T-helper 2 cell treated with Interferon-gamma antibody and Interleukin-4, amounts not matched to agents 5 μg/mL and 100 μg/mL, for 36 hours (primary cell): ENCODE data around the gene PTCH2.
A peak's percentile ranks its signal among the peaks of the same experiment; 100 is the strongest.
"Not testable (repeated sequence)": the region's sequence is repeated elsewhere in the genome, so short reads cannot be mapped to it uniquely, and the experiment has no call there.

ENCODE experiments used
- DNase-seq: peaks from one replicate; pipeline ENCODE4 v3.0.0; 2021; ENCODE audit warnings: low spot score
- H3K27ac Mint-ChIP-seq: one replicate; pipeline ENCODE4 v1.8.0; 2021; ENCODE audit warnings: mild to moderate bottlenecking, mixed read lengths
- H3K27me3 Mint-ChIP-seq: one replicate; pipeline ENCODE4 v1.8.0; 2021; ENCODE audit warnings: low read depth, mixed read lengths
- H3K36me3 Mint-ChIP-seq: one replicate; pipeline ENCODE4 v1.8.0; 2021; ENCODE audit warnings: low read depth, mixed read lengths
- H3K4me1 Mint-ChIP-seq: one replicate; pipeline ENCODE4 v1.8.0; 2021; ENCODE audit warnings: low read depth, mixed read lengths
- H3K4me3 Mint-ChIP-seq: one replicate; pipeline ENCODE4 v1.8.0; 2022; ENCODE audit warnings: mild to moderate bottlenecking, moderate library complexity, mixed read lengths
- H3K9me3 Mint-ChIP-seq: one replicate; pipeline ENCODE4 v1.8.0; 2021; ENCODE audit warnings: mixed read lengths

PTCH2 gene

DNA sequence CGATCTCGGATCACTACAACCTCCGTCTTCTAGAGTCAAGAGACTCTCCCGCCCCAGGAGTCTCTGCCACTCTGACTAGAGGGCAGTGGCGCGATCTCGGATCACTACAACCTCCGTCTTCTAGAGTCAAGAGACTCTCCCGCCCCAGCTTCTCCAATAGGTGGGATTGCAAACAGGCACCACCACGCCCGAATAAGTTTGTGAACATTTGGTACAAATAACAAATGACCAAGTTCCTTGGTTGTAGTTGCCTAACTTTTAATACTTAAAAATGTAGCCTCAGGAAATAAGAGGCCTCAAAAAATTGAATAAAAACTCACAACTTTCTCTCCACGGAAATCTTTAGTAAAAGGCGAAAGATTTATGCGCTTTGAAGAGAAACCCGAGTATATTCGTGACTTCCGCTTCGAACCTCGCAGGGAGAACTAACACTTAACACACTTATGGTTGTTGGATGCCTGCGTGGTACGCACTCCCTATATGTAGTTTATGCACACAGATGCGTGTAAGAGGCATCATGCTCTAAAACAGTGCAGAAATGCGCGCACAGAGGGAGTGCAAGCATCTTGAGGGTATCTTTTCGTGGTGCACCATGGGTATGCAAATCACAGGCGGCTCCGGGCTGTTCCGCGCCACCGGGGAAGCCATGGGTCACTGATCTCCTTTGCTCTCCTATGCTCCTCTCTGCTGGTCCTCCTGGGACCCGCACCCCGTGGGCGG, 23.3 kb downstream of the PTCH2 start:
- Mint-ChIP-seq H3K27me3 (no peaks in the 10 kb centered on the region), H3K4me1 (peaks cover 31% of the 10 kb centered on the region), H3K4me3 (peak overlapping the region; percentile 87), H3K36me3 (peaks cover 15% of the 10 kb centered on the region), H3K9me3 (no peaks in the 10 kb centered on the region), H3K27ac (peak overlapping the region; percentile 98)
- DNase-seq: peak; percentile 84

DNA sequence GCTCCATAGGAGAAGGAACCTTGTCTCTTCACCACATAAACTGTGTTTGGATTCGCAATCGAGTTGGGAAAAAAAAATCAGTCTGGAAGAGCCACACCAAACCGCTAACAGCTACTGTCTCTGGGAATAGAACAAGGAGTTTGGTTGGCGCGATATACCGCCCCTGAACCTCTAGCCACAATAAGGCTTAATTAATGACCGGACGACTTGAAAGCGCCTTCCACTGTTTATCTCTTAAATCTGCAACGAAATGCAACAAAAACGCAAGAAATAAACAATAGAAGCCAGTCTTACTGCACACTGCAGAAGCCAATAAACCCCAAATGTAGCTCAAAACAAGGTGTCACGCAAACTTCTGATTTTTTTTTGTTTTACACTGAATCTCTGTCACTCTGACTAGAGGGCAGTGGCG, 23.9 kb downstream of the PTCH2 start:
- Mint-ChIP-seq H3K4me1 (peaks cover 32% of the 10 kb centered on the region), H3K27me3 (no peaks in the 10 kb centered on the region), H3K27ac (peak overlapping the region; percentile 98), H3K36me3 (peaks cover 16% of the 10 kb centered on the region), H3K9me3 (no peaks in the 10 kb centered on the region), H3K4me3 (peak overlapping the region; percentile 87)
- no peak for DNase-seq

DNA sequence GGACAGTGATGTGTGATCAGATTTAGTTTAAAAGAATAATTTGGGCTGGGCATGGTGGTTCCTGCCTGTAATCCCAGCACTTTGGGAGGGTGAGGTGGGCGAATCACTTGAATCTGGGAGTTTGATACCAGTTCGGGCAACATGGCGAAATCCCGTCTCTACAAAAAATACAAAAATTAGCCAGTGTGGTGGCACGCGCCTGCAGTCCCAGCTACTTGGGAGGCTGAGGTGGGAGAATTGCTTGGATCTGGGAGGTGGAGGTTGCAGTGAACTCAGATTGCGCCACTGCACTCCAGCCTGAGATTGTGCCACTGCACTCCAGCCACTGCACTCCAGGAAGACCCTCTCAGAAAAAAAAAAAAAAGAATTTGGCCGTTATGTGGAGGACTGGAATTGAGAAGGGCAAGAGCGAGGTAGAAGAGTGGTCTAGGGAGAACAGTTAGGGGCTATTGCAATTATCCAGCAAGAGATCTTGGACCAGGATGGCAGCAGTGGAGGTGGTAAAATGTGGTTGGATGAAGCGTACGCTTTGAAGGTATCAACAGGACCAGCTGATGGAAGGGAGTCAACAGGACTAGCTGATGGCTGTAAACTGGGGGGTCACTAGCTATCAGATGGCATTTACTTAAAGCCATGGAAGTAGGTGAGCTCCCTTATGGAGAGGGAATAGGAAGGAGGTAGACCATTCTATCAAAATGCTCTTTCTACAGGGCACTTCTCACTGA, 25.1 kb downstream of the PTCH2 start:
- Mint-ChIP-seq H3K4me3 (peak overlapping the region; percentile 74), H3K27ac (peak overlapping the region; percentile 98), H3K9me3 (no peaks in the 10 kb centered on the region), H3K27me3 (no peaks in the 10 kb centered on the region), H3K4me1 (peaks cover 34% of the 10 kb centered on the region), H3K36me3 (peaks cover 23% of the 10 kb centered on the region)
- DNase-seq: no peak

DNA sequence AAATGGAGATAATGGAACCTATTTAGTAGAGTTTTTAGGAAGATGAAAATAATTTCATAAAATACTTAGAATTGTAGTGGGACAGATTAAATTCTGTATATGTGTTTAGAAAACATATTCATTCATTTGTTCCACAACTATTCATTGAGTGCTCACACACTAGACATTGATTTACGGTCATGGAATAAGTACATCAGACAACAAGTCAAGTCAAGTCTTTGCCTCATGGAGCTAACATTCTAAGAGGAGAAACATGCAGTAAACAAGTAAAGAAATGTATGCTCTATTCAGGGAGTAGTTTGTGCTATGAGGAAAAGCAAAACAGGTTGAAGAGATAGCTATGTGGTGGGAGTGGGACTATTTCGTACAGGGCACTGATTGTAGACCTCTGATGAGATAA, 25.7 kb downstream of the PTCH2 start:
- Mint-ChIP-seq H3K27ac (peak overlapping the region; percentile 53), H3K4me3 (peak overlapping the region; percentile 32), H3K27me3 (no peaks in the 10 kb centered on the region), H3K36me3 (peaks cover 27% of the 10 kb centered on the region), H3K9me3 (no peaks in the 10 kb centered on the region), H3K4me1 (peaks cover 36% of the 10 kb centered on the region)
- DNase-seq: no peak

DNA sequence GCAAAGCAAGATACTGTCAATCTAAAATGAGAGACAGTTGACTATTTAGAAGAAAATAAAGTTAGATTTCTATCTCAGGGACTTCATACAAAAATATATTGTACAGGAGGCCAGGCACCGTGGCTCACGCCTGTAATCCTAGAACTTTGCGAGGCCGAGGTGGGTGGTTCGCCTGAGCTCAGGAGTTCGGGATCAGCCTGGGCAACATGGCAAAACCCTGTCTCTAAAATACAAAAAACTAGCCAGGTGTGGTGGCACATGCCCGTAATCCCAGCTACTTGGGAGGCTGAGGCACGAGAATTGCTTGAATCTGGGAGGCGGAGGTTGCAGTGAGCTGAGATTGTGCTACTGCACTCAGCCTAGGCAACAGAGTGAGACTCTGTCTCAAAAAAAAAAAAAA, 27.1 kb downstream of the PTCH2 start:
- H3K36me3 Mint-ChIP-seq: peaks cover 33% of the 10 kb centered on the region
- H3K27me3 Mint-ChIP-seq, H3K27ac Mint-ChIP-seq: not testable (repeated sequence)

DNA sequence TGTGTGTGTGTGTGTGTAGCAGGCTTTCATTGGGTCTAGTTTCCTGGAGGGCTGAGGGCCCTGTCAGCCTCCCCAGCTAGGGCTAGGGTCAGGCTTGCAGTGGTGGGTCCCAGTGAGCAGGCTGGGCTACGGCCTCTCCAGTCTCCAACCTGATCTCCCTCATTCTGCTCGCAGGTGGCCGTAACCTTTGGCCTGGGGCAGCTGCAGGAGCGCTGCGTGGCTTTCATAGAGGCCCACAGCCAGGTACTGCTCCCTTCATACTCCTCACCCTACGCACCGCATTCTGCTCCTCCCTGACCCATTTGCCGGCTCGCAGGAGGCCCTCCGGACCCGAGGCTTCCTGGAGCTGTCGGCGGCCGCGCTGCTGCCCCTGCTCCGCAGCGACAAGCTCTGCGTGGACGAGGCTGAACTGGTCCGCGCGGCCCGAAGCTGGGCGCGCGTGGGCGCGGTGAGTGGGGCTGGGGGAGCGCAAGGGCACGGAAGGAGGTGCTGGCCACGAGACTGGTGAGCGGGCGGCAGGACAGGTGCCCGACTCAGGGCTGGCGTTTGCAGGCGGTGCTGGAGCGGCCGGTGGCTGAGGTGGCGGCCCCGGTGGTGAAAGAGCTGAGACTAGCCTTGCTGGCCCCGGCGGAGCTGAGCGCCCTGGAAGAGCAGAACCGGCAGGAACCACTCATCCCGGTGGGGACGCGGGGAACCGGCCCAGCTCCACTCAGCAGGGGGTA, 30.1 kb downstream of the PTCH2 start:
- no peak for DNase-seq
- H3K4me1 Mint-ChIP-seq: peaks cover 56% of the 10 kb centered on the region
- no peak overlapping the region for H3K4me3 Mint-ChIP-seq
- H3K27me3 Mint-ChIP-seq: no peaks in the 10 kb centered on the region
- peak overlapping the region; percentile 99 for H3K27ac Mint-ChIP-seq
- H3K36me3 Mint-ChIP-seq: peaks cover 39% of the 10 kb centered on the region
- no peaks in the 10 kb centered on the region for H3K9me3 Mint-ChIP-seq

More for the DNA sequence above, 27.1 kb downstream of the PTCH2 start:
- peaks cover 46% of the 10 kb centered on the region for H3K4me1 Mint-ChIP-seq
- not testable (repeated sequence) for H3K9me3 Mint-ChIP-seq, DNase-seq
- peak overlapping the region; percentile 78 for H3K4me3 Mint-ChIP-seq

DNA sequence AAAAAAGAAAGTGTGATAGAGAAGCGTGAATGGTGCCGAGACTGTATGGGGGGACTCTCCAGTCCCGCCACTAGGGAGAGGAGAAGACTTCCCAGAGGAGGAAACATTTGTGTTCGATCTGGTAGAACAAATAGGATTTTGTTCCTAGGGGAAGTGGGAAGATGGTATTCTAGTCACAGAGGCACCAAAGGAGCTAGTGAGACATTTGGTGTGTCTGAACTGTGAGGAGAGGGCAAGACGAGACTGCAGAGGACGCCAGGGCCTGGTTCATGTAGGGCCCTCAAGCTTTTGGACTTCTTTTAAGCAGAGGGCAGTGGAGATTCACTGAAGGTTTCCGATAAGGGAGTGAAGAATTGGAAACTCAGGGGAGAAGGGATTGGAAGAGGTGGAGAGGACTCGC, 31.8 kb downstream of the PTCH2 start:
- no peak for DNase-seq
- Mint-ChIP-seq H3K4me1 (peaks cover 67% of the 10 kb centered on the region), H3K4me3 (peak overlapping the region; percentile 6), H3K27me3 (no peaks in the 10 kb centered on the region), H3K36me3 (peaks cover 52% of the 10 kb centered on the region), H3K27ac (peak overlapping the region; percentile 99), H3K9me3 (no peaks in the 10 kb centered on the region)

DNA sequence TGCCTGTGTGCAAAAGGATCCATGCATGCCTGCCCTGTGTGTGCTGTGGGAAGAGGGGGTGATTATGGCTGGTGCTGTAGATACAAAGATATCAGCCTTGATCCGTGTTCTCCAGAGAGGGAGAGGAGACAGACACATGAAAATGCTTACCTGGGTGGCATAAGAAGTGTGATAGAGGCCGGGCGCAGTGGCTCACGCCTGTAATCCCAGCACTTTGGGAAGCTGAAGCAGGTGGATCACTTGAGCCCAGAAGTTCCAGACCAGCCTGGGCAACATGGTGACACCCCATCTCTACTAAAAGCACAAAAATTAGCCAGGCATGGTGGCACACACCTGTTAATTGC, 32.3 kb downstream of the PTCH2 start:
- Mint-ChIP-seq H3K36me3 (peaks cover 51% of the 10 kb centered on the region), H3K27ac (peak overlapping the region; percentile 99), H3K4me1 (peaks cover 67% of the 10 kb centered on the region), H3K4me3 (peak overlapping the region; percentile 79)
- H3K9me3 Mint-ChIP-seq, DNase-seq, H3K27me3 Mint-ChIP-seq: not testable (repeated sequence)

DNA sequence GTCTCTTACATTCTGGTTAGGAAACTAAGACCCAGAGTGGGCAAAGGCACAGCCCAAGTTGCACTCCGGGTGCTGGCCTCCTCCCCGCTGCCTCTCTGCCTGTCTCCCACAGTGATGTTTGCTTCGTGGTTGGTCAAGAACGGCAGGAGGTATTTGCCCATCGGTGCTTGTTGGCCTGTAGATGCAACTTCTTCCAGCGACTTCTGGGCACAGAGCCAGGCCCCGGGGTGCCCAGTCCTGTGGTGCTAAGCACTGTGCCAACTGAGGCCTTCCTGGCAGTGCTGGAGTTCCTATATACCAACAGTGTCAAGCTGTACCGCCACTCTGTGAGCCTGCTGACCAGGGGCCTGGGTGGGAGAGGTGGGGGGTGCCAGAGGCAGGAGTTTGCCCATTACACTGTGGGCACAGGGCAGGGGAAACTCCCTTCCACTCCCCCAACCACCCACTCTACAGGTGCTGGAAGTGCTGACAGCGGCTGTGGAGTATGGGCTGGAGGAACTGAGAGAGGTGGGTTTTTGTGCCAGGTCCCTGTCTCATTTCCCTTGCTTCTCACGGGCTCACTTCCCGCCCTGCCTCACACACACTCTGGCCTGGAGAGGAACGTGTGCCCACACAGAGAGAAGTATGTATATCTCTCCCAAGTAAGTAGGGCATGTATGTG, 32.8 kb downstream of the PTCH2 start:
- H3K27me3 Mint-ChIP-seq: no peaks in the 10 kb centered on the region
- peaks cover 66% of the 10 kb centered on the region for H3K4me1 Mint-ChIP-seq
- peak; percentile 35 for DNase-seq
- H3K36me3 Mint-ChIP-seq: peaks cover 52% of the 10 kb centered on the region
- H3K9me3 Mint-ChIP-seq: no peaks in the 10 kb centered on the region
- H3K27ac Mint-ChIP-seq: peak overlapping the region; percentile 99
- H3K4me3 Mint-ChIP-seq: peak overlapping the region; percentile 79

DNA sequence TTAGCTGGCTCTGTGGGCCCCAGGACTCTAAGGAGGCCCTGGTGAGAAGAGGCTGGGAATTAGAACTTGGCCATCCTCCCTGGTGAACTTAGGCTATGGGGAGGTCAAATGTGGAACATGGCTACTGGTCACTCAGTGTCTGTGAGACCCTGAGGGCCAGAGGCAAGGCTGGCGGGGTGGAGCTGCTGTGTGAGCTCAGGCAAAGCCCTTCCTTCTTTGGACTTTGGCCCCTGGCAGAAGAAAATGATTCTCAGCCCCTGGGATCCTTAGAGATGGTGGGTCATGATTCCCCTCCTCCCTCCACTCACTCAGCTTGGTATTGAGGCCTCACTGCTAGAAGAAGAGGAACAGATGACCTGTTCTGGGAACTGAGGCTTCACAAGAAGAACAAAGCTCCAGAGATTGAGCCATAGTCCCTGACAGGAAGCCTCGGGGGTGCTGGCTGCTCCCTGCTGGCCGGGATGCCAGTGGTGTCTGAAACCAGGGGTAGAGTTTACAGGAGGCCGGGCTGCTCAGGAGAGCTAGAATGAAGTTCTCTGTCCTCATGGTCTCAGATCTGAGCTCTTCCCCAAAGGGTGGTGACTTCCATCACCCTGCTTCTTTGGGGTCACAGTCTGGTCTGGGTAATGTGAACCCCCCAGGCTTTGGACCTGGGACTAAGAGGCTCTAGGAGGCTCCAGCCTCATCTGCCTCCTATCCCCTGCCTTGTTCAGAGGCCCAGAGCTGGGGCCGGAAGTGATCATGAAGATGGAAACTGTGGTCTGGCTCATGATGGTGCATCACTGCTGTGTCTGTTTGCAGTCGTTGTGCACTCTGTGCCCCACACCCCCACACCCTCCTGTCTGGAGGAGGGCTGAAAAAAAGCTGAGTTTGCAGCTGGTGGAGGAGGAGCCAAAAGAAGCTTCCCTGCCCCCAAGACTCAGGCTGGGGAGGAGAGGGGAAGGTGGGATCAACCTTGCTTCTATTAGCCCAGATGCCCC, 33.8 kb downstream of the PTCH2 start:
- Mint-ChIP-seq H3K27ac (peak overlapping the region; percentile 99), H3K4me3 (peak overlapping the region; percentile 79), H3K36me3 (peaks cover 55% of the 10 kb centered on the region), H3K27me3 (no peaks in the 10 kb centered on the region), H3K4me1 (peaks cover 62% of the 10 kb centered on the region), H3K9me3 (no peaks in the 10 kb centered on the region)
- DNase-seq: peak; percentile 92

DNA sequence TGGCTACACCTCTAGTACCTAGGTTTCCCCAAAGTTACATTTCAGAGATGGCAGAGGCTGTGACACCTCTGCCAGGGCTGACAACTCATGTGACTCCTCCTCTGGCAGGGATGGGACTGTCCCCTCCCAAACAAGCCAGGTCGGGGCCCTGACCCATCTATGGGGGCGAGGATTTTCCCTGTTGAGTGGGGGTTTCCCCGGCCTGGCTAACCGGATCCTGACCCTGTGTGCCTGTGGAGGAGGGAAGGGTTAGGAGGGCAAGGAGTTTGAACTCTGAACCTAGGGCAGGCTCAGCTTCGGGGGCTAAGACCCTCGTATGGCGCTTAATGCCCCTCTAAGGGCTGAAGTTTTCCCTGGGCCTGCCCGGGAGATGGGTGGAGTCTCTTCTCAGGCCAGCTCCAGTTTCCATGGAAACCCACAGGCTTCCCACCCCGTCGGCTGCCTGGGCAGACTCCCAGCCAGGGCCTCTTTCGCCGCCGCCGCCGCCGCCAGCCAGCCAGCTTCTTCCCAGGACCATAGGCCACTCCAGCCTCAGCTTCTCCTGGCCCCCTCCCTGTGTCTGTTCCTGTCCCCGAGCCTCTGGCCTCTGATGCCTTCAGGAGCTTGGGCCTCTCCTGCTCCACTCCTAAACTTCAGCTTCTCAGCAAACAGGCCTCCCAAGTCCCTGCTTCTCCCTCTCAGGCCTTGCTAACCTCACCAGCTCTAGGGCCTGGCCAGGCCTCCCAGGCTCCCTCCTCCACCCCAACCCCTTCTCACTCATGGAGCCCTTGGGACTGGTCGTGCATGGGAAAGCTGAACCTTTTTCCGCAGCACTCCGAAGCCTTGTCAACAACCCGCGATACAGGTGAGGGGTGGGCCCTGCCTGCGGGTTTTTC, 34.8 kb downstream of the PTCH2 start, which contains the start of gene BTBD19:
Gene BTBD19 (plus strand): TSS at position 461 of the 875 bp plus-strand sequence. CDS start 298 bp downstream, at position 759.
- Mint-ChIP-seq H3K9me3 (no peaks in the 10 kb centered on the region), H3K4me3 (peak within 1 kb of the TSS; percentile 79), H3K36me3 (peaks cover 57% of the 10 kb centered on the region), H3K4me1 (peaks cover 60% of the 10 kb centered on the region), H3K27ac (peak within 1 kb of the TSS; percentile 99), H3K27me3 (no peaks in the 10 kb centered on the region)
- peak; percentile 90 for DNase-seq

DNA sequence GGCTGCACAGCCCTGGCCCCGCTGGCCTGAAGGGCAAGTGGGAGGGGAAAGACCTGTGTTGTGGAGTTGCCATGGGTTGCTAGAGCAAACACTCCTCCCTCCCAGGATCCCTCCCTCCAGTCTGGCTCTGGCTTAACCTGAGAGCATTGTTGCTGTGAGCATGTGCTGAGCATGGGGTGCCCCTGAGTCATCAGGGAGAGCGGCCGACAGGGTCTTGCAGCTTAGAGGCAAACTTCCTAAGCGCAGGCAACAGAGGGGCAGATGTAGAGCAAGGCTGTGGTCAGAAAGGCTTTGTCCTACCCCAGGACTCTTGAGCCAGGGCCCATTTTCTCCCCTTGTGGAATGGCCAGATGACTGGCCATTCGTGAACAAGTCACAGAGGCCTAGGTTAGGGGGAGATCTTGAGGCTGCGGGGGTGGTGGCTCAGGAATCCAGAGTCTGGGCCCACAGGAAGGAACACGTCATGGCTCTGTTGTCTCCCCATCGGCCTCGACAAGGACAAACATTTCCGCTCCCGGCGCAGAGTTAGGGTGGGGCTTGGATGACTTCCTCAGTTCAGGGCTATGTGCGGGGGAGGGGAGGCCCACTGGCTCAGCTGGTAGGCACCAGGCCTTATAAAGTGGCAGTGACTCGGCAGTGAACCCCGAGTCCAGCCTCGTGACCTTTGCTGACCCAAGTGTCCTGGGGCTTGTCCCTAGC, 35.5 kb downstream of the PTCH2 start:
- Mint-ChIP-seq H3K4me1 (peaks cover 66% of the 10 kb centered on the region), H3K4me3 (peak overlapping the region; percentile 79), H3K27ac (peak overlapping the region; percentile 99), H3K36me3 (peaks cover 61% of the 10 kb centered on the region), H3K27me3 (no peaks in the 10 kb centered on the region), H3K9me3 (no peaks in the 10 kb centered on the region)
- peak; percentile 92 for DNase-seq
